GM12878 (cell line): ENCODE data around the gene TBC1D8.

Experiments
- CHD4 ChIP-seq: fragments of 200-600 bp; sonication (generic); IDR thresholded peaks from 2 replicates; pipeline ENCODE4 v1.6.1; 2016; ENCODE audit warnings: mild to moderate bottlenecking
- EZH2 ChIP-seq: IDR thresholded peaks from 2 replicates; pipeline ENCODE4 v1.6.1; 2012; ENCODE audit warnings: low read depth, mild to moderate bottlenecking, control low read depth, inconsistent platforms, low read length, borderline replicate concordance; ENCODE audit not compliant: control insufficient read depth
- JUNB ChIP-seq: IDR thresholded peaks from 2 replicates; pipeline ENCODE4 v1.6.1; 2016; ENCODE audit warnings: antibody characterized with exemption, mild to moderate bottlenecking
- POLR2AphosphoS2 ChIP-seq: IDR thresholded peaks from 2 replicates; pipeline ENCODE4 v1.6.1; 2011; ENCODE audit warnings: low read depth, mild to moderate bottlenecking, low read length, improper control_type of control experiment, moderate library complexity
- RAD21 ChIP-seq: IDR thresholded peaks from 2 replicates; pipeline ENCODE4 v1.6.1; 2011; ENCODE audit warnings: mild to moderate bottlenecking, low read depth, low read length, moderate library complexity; ENCODE audit not compliant: insufficient read depth
- SP1 ChIP-seq: IDR thresholded peaks from one replicate; pipeline ENCODE4 v1.6.1; 2011; ENCODE audit warnings: low read depth, low read length
- TF ChIP-seq, protein P1 (sequence below), 3 experiments: IDR thresholded peaks in 2 of 3; conservative IDR thresholded peaks in 1 of 3; 2 replicates each; pipeline ENCODE4 v1.5.1; 2011; ENCODE audit warnings: low read depth in 3 of 3, low read length in 3 of 3, mild to moderate bottlenecking in 3 of 3, control low read depth in 2 of 3, moderate library complexity in 2 of 3, inconsistent platforms in 1 of 3, mixed read lengths in 1 of 3; ENCODE audit not compliant: control insufficient read depth in 2 of 3, insufficient read depth in 1 of 3; ENCODE audit errors: extremely low read depth in 1 of 3
- TF ChIP-seq, protein P2 (sequence below): IDR thresholded peaks from 2 replicates; pipeline ENCODE4 v1.6.1; 2011; ENCODE audit warnings: low read depth, low read length, improper control_type of control experiment, borderline replicate concordance
- TF ChIP-seq, protein P3 (sequence below): IDR thresholded peaks from 2 replicates; pipeline ENCODE4 v1.6.1; 2012; ENCODE audit warnings: low read depth, low read length, improper control_type of control experiment

DNA sequence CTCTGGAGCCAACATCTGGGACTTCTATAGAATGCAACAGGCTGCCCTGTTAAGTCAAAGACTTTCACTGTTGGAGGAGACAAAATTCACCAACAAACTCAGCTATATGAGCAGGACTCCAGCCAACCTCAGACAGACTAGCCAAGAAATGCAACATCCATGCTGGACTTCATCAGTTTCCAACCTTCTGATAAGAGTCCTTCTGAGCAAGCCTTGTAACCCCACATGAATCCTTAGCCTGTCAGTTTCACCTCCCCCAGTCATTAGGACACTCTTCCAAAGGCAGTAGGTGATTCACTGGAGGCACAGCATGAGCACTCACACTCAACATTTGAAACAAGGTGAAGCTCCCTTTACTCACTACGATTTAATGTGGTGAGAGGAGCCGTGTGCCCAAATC is 5.8 kb downstream of the TBC1D8 start:
- TF ChIP-seq, protein P1, sequence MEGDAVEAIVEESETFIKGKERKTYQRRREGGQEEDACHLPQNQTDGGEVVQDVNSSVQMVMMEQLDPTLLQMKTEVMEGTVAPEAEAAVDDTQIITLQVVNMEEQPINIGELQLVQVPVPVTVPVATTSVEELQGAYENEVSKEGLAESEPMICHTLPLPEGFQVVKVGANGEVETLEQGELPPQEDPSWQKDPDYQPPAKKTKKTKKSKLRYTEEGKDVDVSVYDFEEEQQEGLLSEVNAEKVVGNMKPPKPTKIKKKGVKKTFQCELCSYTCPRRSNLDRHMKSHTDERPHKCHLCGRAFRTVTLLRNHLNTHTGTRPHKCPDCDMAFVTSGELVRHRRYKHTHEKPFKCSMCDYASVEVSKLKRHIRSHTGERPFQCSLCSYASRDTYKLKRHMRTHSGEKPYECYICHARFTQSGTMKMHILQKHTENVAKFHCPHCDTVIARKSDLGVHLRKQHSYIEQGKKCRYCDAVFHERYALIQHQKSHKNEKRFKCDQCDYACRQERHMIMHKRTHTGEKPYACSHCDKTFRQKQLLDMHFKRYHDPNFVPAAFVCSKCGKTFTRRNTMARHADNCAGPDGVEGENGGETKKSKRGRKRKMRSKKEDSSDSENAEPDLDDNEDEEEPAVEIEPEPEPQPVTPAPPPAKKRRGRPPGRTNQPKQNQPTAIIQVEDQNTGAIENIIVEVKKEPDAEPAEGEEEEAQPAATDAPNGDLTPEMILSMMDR (IDR thresholded peaks at IDR 0.05 in 2 of 3, conservative IDR thresholded peaks at IDR 0.05 in 1 of 3; ENCODE audit: control insufficient read depth in 2 of 3, extremely low read depth in 1 of 3, insufficient read depth in 1 of 3, low read depth in 3 of 3, low read length in 3 of 3) = no peak
- TF ChIP-seq EZH2 = no peak
- no peak for TF ChIP-seq JUNB
- TF ChIP-seq SP1 = no peak
- TF ChIP-seq, protein P2, sequence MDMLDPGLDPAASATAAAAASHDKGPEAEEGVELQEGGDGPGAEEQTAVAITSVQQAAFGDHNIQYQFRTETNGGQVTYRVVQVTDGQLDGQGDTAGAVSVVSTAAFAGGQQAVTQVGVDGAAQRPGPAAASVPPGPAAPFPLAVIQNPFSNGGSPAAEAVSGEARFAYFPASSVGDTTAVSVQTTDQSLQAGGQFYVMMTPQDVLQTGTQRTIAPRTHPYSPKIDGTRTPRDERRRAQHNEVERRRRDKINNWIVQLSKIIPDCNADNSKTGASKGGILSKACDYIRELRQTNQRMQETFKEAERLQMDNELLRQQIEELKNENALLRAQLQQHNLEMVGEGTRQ = no peak
- TF ChIP-seq, protein P3, sequence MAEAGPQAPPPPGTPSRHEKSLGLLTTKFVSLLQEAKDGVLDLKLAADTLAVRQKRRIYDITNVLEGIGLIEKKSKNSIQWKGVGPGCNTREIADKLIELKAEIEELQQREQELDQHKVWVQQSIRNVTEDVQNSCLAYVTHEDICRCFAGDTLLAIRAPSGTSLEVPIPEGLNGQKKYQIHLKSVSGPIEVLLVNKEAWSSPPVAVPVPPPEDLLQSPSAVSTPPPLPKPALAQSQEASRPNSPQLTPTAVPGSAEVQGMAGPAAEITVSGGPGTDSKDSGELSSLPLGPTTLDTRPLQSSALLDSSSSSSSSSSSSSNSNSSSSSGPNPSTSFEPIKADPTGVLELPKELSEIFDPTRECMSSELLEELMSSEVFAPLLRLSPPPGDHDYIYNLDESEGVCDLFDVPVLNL = no peak
- no peak for TF ChIP-seq RAD21
- TF ChIP-seq POLR2AphosphoS2 = no peak
- TF ChIP-seq CHD4 = no peak
